ENCODE measurements around the gene CA6.
"Not testable (repeated sequence)": the region's sequence is repeated elsewhere in the genome, so short reads cannot be mapped to it uniquely, and the experiment has no call there.

Gene CA6

GRCh38 chr1:8976338-8976737 lies 30.7 kb downstream of the CA6 start:
- no peak for DNase-seq

GRCh38 chr1:8976896-8977450 lies 31.3 kb downstream of the CA6 start:
- DNase-seq: no peak

GRCh38 chr1:8980656-8981055 lies 35.0 kb downstream of the CA6 start:
- DNase-seq: no peak

GRCh38 chr1:8981169-8981568 lies 35.5 kb downstream of the CA6 start:
- no peak for DNase-seq

GRCh38 chr1:8984203-8984602 lies 38.5 kb downstream of the CA6 start:
- no peak for DNase-seq

GRCh38 chr1:8984990-8985389 lies 39.3 kb downstream of the CA6 start:
- DNase-seq: no peak

- no peak for DNase-seq
Measured at GRCh38 chr1:8985915-8986813, 40.5 kb downstream of the CA6 start.

- no peak for DNase-seq
Measured at GRCh38 chr1:8986814-8987190, 41.1 kb downstream of the CA6 start.

GRCh38 chr1:8987881-8988617 lies 42.4 kb downstream of the CA6 start:
- peak; percentile 30 for DNase-seq

GRCh38 chr1:8988618-8988967 lies 42.9 kb downstream of the CA6 start:
- DNase-seq: no peak

- DNase-seq: no peak
Measured at GRCh38 chr1:8989061-8989460, 43.4 kb downstream of the CA6 start.

GRCh38 chr1:8989821-8990220 lies 44.2 kb downstream of the CA6 start:
- no peak for DNase-seq

GRCh38 chr1:8992936-8993687 lies 47.4 kb downstream of the CA6 start:
- no peak for DNase-seq

GRCh38 chr1:8993962-8994675 lies 48.5 kb downstream of the CA6 start:
- not testable (repeated sequence) for DNase-seq

GRCh38 chr1:9001534-9002214 lies 56.0 kb downstream of the CA6 start:
- DNase-seq: not testable (repeated sequence)

- DNase-seq: not testable (repeated sequence)
Measured at GRCh38 chr1:9002215-9002560, 56.5 kb downstream of the CA6 start.

GRCh38 chr1:9004031-9004699 lies 58.5 kb downstream of the CA6 start:
- DNase-seq: no peak

GRCh38 chr1:9004700-9005394 lies 59.2 kb downstream of the CA6 start:
- DNase-seq: no peak

- no peak for DNase-seq
Measured at GRCh38 chr1:9005395-9005708, 59.7 kb downstream of the CA6 start.

- DNase-seq: no peak
Measured at GRCh38 chr1:9006956-9007615, 61.4 kb downstream of the CA6 start.
